ENCODE results near the gene DMD. TPM values are rescaled to one million over a fixed set of nuclear protein-coding genes. Genes with fewer than 3 reads are reported as not detected.

Gene DMD
- total and polyA plus RNA-seq, 2 of the 13 experiments (the other 11 are each of a cell fraction or from before 2014, with no cell fraction given) = 17.6 to 25.9 TPM

DNA sequence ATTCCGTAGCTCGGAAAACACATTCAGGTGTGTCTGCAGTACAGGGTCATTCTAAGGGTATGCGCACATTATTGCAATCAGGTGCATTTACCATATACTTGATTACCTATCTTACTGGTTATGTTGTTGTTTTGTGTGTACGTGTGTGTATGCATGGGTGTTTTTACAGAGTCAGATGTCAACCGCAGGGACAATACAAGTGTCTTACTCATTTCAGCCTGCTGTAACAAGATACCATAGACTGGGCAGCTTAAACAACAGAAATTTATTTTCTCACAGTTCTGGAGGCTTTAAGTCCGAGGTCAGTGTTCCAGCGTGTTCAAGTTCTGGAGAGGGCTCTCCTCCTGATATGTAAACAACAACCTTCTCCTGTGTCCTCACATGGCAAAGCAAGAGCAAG is 316.7 kb downstream of the DMD start:
- no peak overlapping the region for H2AFZ ChIP-seq (ENCODE audit: low read length)
- no peak overlapping the region for H3K4me2 ChIP-seq (ENCODE audit: low read depth, low read length)
- no peaks in the 10 kb centered on the region for H3K9me3 ChIP-seq (ENCODE audit: low read length)
- H3K27ac ChIP-seq (ENCODE audit: extremely low read length, insufficient read depth, low read length) = no peak overlapping the region
- no peaks in the 10 kb centered on the region for H3K36me3 ChIP-seq (replicated peaks in 1 of 2; ENCODE audit: control insufficient read depth in 1 of 2, insufficient read depth in 2 of 2, low read length in 2 of 2)
- H3K27me3 ChIP-seq (ENCODE audit: control insufficient read depth in 1 of 2, insufficient read depth in 2 of 2, low read length in 2 of 2) = no peaks in the 10 kb centered on the region
- POLR2A ChIA-PET = no interaction called here
- WGBS (ENCODE audit: low lambda C conversion rate) = 0% methylated on average over 2 of the region's 7 CpGs
- ATAC-seq = no peak
- intact Hi-C loops (cut with micrococcal nuclease; ENCODE audit: unreplicated experiment) (no loop called here), in situ Hi-C loops (cut with HindIII; ENCODE audit: extremely low pct_ligation_motif_present, low pct_unique_long_range_greater_than_20kb) (no loop called here)
- H3K4me3 ChIP-seq (replicated peaks in 1 of 3; ENCODE audit: insufficient read depth in 1 of 3, low read depth in 2 of 3, low read length in 3 of 3) = no peak overlapping the region
- FAIRE-seq = no peak
- TF ChIP-seq SETDB1 (CRISPR knock-in tag; IDR thresholded peaks at IDR 0.05; ENCODE audit: borderline replicate concordance) = no peak
- TF ChIP-seq, protein P1, sequence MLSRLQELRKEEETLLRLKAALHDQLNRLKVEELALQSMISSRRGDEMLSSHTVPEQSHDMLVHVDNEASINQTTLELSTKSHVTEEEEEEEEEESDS (CRISPR knock-in tag; IDR thresholded peaks at IDR 0.05; ENCODE audit: borderline replicate concordance) = no peak
- no peak for TF ChIP-seq ZBTB44 (CRISPR knock-in tag; IDR thresholded peaks at IDR 0.05)
- TF ChIP-seq ZNF333 (CRISPR knock-in tag; IDR thresholded peaks at IDR 0.05; ENCODE audit: borderline replicate concordance) = no peak
- TF ChIP-seq ZSCAN22 (CRISPR knock-in tag; IDR thresholded peaks at IDR 0.05) = no peak
- no peak for TF ChIP-seq ZNF44 (CRISPR knock-in tag; IDR thresholded peaks at IDR 0.05)
- TF ChIP-seq FOSL2 (CRISPR knock-in tag; IDR thresholded peaks at IDR 0.05) = no peak
- no peak for TF ChIP-seq SMARCC2 (IDR thresholded peaks at IDR 0.05)
- no peak for TF ChIP-seq USF2 (IDR thresholded peaks at IDR 0.05; ENCODE audit: low read depth, low read length)
- TF ChIP-seq USF2 (CRISPR knock-in tag; IDR thresholded peaks at IDR 0.05; ENCODE audit: borderline replicate concordance) = no peak
- TF ChIP-seq ARNT2 (CRISPR knock-in tag; IDR thresholded peaks at IDR 0.05; ENCODE audit: low read depth) = no peak
- no peak for TF ChIP-seq SP5 (CRISPR knock-in tag; IDR thresholded peaks at IDR 0.05; ENCODE audit: borderline replicate concordance, low read depth)
- no peak for TF ChIP-seq GPN1 (CRISPR knock-in tag; IDR thresholded peaks at IDR 0.05; ENCODE audit: borderline replicate concordance)
- TF ChIP-seq ZNF563 (CRISPR knock-in tag; IDR thresholded peaks at IDR 0.05) = no peak
- TF ChIP-seq HCFC1 (IDR thresholded peaks at IDR 0.05; ENCODE audit: low read depth, low read length) = no peak
- TF ChIP-seq ZBTB20 (CRISPR knock-in tag; IDR thresholded peaks at IDR 0.05; ENCODE audit: borderline replicate concordance, low read depth) = no peak
- TF ChIP-seq ZNF879 (CRISPR knock-in tag; IDR thresholded peaks at IDR 0.05) = no peak
- TF ChIP-seq, protein P2, sequence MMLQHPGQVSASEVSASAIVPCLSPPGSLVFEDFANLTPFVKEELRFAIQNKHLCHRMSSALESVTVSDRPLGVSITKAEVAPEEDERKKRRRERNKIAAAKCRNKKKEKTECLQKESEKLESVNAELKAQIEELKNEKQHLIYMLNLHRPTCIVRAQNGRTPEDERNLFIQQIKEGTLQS (CRISPR knock-in tag; IDR thresholded peaks at IDR 0.05) = no peak
- TF ChIP-seq ZNF614 (CRISPR knock-in tag; IDR thresholded peaks at IDR 0.05; ENCODE audit: borderline replicate concordance) = no peak
- no peaks in the 10 kb centered on the region for H3K4me1 ChIP-seq (ENCODE audit: insufficient read depth, low read length)
- no peaks in the 10 kb centered on the region for H4K20me1 ChIP-seq (ENCODE audit: insufficient read depth, low read length)
- DNase-seq (ENCODE audit: low spot score) = no peak
- no peaks in the 10 kb centered on the region for H3K79me2 ChIP-seq (ENCODE audit: insufficient read depth, low read length)
- no TSS peak for BruUV-seq (replicated peaks)
- H3K9ac ChIP-seq (ENCODE audit: insufficient read depth, low read depth, low read length) = no peak overlapping the region
- CTCF ChIA-PET (ENCODE audit: low intra/inter-chr PET ratio, low total read pairs) = no interaction called here

Data from HepG2 (cell line).